ENCODE measurements around the gene AKAP6.

DNA sequence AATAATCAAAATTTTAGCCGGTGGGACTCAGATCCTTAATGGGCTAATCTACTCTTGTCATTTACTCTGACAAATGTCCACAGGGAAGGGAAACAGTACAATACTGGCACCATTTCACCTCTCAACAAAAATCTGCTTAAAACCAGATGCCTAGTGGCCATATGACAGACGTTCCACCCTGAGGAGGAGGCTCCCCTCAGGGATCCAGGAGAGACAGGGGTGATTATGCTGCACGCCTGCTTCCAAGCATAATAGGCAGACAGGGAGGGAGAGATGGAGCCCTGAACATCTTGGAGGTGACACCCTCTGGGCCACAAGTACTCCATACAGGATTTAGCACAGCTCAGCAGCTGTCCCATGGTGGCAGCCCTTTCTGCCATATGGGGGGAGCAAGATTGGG lies 24.8 kb upstream of the AKAP6 start:
- TF ChIP-seq, protein P1, sequence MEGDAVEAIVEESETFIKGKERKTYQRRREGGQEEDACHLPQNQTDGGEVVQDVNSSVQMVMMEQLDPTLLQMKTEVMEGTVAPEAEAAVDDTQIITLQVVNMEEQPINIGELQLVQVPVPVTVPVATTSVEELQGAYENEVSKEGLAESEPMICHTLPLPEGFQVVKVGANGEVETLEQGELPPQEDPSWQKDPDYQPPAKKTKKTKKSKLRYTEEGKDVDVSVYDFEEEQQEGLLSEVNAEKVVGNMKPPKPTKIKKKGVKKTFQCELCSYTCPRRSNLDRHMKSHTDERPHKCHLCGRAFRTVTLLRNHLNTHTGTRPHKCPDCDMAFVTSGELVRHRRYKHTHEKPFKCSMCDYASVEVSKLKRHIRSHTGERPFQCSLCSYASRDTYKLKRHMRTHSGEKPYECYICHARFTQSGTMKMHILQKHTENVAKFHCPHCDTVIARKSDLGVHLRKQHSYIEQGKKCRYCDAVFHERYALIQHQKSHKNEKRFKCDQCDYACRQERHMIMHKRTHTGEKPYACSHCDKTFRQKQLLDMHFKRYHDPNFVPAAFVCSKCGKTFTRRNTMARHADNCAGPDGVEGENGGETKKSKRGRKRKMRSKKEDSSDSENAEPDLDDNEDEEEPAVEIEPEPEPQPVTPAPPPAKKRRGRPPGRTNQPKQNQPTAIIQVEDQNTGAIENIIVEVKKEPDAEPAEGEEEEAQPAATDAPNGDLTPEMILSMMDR (IDR thresholded peaks at IDR 0.05) = no peak
- TF ChIP-seq POLR2A (IDR thresholded peaks at IDR 0.05) (no peak), POLR2AphosphoS5 (IDR thresholded peaks at IDR 0.05) (no peak)
